ENCODE measurements around the gene RRP9.
A peak's percentile ranks its signal among the peaks of the same experiment; 100 is the strongest.

RRP9 gene

DNA sequence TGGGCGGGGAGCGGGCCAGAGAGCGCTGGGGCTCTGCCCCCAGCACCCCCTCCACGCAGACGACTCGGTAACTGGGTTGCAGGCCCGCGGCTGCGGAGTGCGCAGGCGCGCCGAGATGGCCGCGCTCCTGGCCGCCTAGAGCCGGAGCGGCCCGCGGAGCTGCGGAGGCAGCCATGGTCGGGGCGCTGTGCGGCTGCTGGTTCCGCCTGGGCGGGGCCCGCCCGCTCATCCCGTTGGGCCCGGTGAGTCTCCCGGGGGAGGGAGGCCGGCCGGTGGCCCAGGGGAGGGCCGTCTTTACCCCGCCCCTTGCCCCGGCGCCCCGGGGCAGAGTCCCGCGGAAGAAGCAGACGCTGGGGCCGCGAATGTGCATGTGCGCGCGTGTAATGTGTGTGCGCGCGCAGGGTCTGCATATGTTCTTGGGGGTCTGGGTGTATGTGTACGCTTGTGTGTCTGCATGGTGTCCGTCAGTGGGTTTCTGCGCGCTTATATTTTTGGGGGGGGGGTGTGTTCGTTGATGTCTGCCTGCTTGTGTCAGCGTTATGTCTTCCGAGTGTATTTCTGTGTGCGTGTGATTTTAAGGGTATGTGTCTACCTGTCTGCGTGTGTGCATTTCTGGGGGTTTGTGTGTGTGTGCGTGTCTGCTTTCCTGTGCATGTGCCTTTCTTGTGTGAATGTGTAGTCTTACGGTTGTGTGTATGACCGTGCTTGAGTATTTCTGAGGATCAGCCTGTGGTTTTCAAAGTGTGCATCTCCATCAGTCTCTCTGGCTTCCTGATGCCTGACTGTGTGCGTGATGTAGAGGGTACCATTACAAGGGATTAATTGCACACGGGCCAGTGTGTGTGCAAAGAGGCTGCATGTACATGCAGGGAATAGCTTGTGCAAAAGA is 33.5 kb upstream of the RRP9 start, which contains the start of gene ABHD14A:
Gene ABHD14A, plus strand, starts transcription at position 102 of the 889 bp plus-strand sequence. Its CDS starts 72 bp downstream, at position 174.
- DNase-seq = peak; percentile 68
- in situ Hi-C loops (cut with MboI; ENCODE audit: low pct_unique_long_range_greater_than_20kb, low sequenced_read_pairs) = no loop called here

DNA sequence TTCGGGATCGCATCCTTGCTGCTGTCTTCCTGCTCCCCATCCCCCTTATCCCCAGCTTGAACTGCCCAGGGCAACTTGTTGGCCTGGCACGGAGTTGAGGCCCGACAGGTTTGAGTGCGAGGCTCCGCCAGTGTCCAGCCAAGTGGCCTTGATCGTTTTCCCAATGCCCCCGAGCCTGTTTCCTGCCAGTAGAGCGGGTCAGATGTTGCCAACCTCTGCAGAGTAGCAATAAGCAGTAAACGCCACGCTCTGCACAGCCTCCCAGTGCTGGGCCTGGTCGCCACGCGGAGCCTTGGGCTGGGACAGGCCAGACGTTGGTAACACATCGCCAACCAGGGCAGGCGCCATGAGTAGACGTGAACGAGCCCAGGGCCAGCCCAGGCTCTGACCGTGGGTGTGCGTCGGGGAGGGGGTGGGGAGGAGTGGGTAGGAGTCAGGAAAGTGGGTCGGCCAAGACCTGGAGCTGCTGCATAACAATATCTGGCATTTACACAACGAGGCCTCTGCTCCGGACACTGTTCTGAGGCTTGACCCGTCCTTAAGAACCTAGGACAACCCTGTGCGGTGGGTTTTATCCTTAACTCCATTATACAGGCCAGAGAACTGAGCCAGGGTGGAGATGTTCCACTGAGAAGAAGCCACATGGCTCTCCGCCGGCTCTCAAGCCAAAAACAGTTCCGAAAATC is 32.7 kb upstream of the RRP9 start:
- no peak for DNase-seq
- in situ Hi-C loops (cut with MboI; ENCODE audit: low pct_unique_long_range_greater_than_20kb, low sequenced_read_pairs) = no loop called here

DNA sequence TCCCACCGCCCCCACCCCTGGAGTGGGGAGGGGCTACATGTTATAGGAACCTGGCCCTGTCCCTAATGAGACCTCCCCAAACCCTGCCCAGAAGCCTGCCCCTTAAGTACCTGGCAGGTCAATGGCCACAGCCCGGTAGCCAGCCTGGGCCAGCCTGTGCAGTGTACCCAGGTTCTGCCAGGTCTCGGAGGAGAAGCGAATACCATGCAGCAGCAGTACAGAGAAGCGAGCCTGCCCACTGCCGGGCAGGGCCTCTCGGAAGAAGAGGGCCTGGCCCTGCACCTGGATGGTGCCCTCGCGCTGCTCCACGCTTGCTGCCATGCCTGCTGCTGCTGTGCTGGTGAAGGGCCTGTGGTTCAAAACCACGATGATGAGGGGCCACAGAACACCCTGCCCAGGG is 29.6 kb upstream of the RRP9 start:
- in situ Hi-C loops (cut with MboI; ENCODE audit: low pct_unique_long_range_greater_than_20kb, low sequenced_read_pairs) = no loop called here
- DNase-seq = no peak

DNA sequence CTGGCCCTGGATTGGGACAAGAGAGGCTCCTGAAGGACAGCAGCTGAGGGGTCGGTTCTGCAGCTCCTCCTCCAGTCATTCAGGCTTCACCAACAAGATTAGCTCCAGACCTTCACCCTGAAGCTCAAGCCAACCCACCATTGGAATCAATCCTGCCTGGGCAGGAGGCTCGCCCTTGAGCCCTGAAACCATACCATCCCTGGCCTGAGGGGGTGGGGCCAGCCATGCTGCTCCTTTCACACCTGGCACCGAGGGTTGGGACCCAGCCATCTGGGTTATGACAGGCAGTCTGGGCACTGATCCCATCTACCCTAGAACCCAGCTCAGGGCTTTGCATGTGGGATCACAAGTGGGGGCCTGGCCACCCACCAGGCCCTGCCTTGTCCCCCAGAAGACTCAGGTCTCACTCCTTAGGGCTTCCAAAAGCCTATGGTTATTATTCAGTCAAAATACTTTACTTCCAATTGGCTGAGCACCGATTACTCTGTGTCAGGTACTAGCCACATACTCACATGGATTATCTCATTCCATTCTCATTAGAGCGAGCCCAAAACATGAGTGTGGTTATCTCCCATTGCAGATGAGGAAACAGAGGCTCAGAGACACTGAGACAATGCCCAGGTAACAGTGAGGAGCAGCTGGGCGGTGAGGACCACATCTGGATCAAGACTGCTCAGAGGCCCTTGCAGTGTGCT is 29.0 kb upstream of the RRP9 start:
- in situ Hi-C loops (cut with MboI; ENCODE audit: low pct_unique_long_range_greater_than_20kb, low sequenced_read_pairs) = no loop called here
- no peak for DNase-seq

DNA sequence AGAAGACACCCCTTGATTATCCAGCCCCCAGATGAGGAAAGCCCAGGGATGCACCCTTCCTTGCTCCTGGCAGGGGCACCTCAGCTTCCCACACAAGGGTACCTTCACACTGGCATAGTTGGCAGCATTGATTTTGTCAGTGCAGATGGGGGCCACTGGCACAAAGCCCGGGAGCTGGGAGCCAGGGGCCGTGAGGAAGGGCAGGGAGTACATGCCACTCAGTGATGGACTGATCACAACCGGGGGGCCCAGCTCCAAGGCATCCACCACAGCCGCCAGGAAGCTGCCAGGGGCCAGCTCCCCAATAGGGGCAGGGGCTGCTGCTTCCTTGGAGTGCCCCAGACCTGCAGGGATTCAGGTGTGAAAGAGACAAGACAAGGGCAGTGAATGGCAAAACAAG is 28.1 kb upstream of the RRP9 start:
- in situ Hi-C loops (cut with MboI; ENCODE audit: low pct_unique_long_range_greater_than_20kb, low sequenced_read_pairs) = no loop called here
- no peak for DNase-seq

DNA sequence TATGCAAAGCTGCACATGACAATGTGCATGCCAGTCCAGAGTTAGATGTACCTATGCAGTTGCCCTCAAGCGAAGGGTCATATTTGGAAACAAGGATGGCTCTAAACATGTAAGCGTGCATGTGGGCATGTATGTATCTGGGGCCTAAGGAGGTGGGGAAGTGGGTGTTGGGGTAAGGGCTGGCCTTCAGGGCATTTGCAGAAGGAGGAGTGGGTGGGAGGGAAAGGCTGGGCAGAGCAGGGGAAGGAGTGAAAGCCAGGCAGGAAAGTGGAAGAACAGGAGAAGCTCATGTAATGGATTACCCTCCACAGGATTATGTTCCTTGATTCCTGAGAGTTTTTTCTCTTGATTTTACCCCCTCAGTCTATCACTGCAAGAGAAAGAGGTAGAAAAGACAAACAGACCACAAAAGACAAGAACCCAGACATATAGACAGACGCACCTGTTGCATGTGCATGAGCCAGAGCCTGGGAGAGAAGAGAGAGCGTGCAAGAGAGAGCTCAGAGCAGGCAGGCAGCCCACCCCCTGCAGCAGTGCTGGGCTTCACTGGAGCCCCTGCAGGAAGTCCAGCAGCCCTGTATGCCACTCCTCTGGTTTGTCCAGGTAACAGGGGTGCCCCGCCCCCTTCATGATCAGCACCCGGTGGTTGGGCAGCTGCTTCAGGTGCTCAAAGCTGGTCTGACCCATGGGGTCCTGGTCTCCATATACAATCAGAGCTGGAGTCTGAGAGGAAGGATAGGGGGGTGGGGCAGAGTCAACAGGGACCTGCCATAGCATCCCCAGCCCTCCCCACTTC is 27.4 kb upstream of the RRP9 start:
- in situ Hi-C loops (cut with MboI; ENCODE audit: low pct_unique_long_range_greater_than_20kb, low sequenced_read_pairs) = no loop called here
- DNase-seq = no peak

DNA sequence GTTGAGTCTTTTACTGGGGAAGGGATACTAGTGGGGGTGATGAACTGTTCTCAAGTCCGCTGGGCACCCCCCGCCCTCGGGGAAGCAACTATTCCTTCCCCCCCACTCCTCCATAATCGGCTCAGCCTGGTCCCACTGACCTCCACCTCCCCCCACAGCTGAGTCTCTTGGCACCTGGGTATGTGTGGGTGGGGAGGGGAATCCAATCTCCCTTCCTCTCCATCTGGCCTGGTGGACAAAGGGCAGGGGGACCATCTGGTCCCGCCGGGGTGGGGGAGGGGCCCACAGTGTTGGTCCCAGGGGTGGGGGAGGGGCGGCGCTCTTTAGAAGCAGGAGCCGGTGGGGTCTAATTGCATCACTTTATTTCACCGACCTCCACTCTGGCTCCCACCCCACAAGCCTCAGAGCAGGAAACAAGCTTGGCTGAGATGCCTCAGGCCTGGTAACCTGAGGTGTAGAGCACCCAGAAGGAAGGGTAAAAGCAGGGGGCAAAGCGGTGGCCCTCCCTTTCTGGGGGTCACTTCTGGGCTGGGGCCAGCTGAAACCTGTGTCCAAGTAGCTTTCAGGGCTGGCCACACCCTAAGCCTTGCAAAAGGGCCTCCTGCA is 26.6 kb upstream of the RRP9 start:
- peak; percentile 40 for DNase-seq
- in situ Hi-C loops (cut with MboI; ENCODE audit: low pct_unique_long_range_greater_than_20kb, low sequenced_read_pairs) = no loop called here

DNA sequence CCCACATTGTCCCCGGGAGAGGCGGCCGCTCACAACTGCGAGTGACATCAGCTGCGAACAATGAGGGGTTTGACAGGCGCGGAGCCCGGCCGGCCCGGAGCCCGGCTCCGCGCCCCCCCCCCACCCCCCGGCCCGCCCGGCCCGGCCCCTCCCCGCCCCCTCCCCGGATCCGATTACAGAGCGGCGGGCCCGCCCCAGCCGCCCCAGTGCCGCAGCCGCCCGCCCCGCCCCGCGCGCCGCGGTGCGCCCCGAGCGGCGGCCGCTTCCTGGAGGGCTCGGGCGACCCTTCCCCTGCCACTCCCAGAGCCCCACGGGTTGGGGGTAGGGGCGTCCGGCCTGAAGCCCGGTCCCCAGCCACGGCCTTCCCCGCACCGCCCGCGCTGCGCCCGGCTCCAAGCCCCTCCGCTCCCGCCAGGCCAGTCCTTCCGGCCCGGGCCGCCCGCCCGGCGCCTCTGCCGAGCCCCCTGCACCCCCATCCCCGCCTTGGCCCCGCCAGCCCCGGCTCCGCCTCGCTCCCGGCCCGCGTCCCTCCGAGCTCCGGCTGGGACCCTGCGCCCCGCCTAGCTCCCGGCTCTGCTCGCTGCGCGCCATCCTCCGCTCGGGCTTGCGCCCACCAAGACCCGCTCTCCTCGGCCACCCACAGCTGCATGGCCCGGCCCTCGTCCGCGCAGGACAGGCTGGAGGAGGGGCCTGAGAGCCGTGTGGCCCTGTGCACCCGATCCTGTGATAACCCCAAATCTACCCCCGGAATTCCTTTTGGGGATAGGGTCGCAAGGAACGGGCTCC is 25.9 kb upstream of the RRP9 start, which contains the start of gene PCBP4:
Gene PCBP4, minus strand, starts transcription at position 71 of the 786 bp plus-strand sequence. CDS start 6,214 bp downstream, outside the sequence.
- DNase-seq = no peak
- in situ Hi-C loops (cut with MboI; ENCODE audit: low pct_unique_long_range_greater_than_20kb, low sequenced_read_pairs) = no loop called here

DNA sequence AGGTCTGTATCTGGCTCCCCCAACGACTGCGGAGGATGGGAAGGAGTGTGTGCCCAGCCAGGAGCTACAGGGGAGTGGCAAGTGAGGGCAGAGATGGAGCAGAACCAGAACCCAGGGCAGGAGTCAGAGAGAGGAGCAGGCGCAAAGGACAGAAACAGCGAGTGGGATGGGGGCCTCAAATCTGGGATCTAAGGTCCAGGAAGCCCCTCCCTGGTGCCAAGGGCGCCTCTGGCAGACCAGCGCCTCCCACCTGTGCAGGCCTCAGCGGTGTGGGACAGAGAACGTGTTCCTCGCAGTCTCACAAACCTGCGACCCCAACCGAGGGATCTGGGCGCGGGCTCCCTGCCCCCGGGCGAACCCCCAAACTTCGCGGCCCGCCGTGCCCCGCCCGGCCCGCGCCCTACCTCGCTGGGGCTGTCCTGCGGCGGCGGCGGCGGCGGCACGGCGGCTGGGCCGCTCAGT is 25.2 kb upstream of the RRP9 start:
- in situ Hi-C loops (cut with MboI; ENCODE audit: low pct_unique_long_range_greater_than_20kb, low sequenced_read_pairs) = no loop called here
- no peak for DNase-seq

DNA sequence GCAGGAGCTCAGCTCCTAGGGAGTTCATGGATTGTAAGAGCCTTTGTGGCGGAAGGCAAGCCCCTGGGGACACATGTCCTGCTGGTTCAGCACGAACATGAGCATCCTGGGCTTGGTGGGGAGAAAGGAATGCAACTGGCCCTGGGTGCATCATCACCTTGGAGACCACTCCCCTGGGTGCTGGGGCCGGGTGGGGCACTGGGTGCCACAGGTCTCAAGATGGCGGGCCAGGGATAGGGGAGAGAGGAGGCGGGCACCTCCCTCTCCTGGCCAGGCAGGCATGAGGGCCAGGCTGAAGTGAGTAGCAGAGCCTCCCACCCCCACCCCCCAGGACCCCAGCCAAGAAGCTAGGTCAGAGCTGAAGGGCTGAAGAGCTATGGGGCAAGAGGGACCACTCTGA is 24.8 kb upstream of the RRP9 start:
- no peak for DNase-seq
- in situ Hi-C loops (cut with MboI; ENCODE audit: low pct_unique_long_range_greater_than_20kb, low sequenced_read_pairs) = no loop called here

DNA sequence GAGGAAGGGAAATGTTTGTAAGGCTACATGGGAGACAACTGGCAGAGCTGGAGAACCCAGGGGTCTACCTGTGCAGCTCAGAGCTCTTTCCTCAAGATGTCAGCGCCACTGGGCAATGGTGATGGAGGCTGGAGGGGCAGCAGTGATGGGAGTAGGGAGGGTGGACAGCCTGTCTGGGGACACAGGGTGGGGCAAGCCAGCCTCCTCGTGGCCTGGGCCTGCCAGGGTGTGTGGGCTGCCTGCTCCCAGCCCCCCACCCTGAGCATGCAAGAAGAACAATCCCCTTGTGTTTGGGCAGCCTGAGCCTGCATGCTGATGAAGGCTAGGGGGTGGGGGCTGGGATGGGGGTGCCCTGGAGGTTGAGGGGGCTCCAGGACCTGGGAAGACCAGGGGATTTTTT is 24.3 kb upstream of the RRP9 start:
- no peak for DNase-seq
- in situ Hi-C loops (cut with MboI; ENCODE audit: low pct_unique_long_range_greater_than_20kb, low sequenced_read_pairs) = no loop called here

DNA sequence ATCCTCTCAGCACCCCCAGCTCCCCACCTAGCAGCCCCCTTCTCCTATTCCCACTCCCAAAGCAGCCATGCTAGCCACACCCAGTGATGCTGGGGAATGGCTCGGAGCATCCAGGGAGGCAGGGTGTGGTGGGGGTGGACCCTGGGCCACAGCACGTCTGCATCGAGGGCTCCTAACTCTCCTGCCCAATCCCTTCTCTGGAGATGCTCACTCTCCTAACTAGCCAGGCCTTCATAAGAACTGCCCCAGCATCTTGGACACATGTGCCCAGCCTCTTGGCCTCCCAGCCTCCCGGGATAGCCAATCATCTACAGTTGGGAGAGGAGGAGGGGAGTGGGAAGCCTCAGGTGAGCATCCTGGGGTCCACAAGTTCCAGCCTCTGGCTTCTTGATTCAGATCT is 22.8 kb upstream of the RRP9 start:
- in situ Hi-C loops (cut with MboI; ENCODE audit: low pct_unique_long_range_greater_than_20kb, low sequenced_read_pairs) = no loop called here
- DNase-seq = no peak

DNA sequence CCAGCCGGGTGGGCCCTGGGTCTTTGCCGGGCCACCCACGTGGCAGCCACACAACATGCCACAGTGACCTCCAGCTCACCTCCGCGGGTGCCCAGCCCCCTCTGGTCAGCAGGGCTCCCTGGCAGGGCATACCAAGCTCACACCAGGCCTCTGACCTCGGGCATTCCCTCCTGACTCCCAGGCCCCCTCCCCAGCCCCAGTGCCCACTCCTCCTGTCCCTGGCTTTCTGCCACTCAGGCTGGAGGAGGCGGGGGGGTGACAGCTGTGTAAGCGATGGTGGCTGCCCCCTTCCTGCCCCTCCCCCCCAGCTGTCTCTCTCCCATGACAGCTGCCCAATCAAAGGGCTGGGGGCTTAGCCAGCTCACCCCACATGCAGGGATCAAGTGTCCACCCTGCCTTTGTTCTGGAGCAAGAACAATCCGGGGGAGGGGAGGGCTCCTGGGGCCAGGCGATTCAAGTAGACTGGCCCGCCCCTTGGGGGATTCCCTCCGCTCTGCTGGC is 22.3 kb upstream of the RRP9 start:
- no peak for DNase-seq
- in situ Hi-C loops (cut with MboI; ENCODE audit: low pct_unique_long_range_greater_than_20kb, low sequenced_read_pairs) = no loop called here

DNA sequence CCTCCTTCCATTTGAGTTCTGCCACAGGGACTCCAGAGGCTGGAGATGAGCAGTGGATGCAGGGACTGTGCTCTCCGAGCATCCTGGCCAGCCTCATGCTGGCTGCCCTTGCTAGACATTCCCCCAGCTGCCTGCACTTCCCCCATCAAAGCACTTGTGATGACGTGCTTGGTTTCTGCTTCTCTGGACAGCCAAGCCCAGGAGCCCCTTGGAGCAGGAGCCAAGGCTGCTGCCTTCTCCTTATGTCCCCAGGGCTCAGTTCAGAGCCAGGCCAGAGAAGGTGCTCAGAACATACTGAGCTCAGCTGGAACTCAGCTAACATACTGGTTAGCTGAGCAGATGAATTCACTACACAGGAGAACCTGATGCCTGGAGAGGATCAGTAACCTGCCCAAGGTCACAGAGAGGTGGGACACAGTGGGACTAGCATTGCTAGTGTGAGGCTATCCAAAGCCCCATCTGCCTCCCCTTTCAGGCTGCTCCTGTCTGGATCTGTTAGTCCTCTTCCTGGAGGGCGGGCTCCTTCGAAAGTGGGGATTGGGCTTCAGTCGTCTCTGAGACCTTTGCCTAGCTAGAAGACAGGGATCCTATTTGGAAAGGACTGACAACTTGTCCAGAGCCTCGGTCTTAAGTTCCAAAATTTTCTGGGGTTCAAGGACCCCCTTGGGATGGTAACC is 21.3 kb upstream of the RRP9 start:
- no peak for DNase-seq
- in situ Hi-C loops (cut with MboI; ENCODE audit: low pct_unique_long_range_greater_than_20kb, low sequenced_read_pairs) = no loop called here

DNA sequence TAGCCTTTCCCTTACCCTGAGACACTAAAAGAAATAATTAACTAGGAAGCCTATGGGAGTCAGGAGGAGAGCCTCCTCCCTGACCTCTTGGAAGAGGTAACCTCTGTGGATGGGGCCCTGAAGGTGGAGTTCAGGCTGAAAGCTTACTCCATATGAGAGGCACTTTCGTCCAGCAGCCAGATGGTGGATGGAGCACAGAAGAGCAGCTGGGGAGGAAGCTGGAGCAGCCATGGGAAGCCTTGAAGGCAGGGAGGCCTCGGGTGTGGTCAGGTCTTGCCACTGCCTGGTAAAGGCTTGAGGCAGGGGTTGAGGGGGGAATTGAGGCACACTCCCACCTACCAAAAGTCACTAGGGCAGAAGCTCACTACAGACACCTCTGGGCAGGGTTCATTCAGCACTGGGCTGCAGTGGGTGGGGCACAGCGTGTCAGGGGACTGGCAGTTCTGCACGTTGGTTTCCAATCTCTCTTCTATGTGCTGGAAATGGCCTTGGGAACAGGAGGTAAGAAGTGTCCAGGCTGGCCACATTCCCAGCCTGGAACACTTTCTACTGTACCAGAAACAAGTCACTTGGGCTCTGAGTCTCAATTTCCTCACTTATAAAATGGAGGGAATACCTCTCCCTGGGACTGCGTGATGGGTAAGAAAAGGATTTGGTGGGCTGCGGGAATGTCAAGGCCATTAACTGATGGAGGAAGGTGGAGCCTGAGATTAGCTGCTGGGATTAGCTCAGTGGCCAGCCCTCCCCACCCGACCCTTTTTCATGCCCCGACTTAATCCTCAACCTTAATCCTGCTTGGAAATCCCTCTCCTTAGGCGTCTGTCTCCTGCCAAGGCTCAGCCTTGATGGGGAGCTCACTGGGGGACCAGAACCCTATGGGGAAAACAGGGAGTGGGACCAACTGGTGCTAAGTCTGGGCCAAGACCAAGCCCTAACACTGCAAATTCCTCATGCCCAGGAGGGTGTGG is 20.2 kb upstream of the RRP9 start:
- no peak for DNase-seq
- in situ Hi-C loops (cut with MboI; ENCODE audit: low pct_unique_long_range_greater_than_20kb, low sequenced_read_pairs) = no loop called here

DNA sequence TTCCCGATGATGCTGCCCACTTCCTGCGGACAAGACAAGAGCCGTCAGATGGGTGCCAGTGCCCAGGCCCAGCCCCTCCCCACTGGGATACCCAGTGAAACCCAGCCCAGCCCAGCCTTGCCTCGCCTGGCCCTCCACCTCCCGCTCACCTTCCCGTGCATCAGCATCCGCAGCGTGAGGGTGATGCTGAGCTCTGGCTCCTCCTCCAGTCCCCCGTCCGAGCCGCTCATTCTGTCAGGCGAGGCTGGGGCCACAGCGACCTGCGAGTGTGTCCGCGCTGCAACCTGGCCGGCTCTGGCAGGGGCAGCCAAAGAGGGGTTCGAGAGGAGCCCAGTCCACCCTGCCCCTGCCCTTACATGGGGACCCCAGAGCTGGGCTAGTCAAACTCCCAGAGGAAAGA is 19.3 kb upstream of the RRP9 start:
- in situ Hi-C loops (cut with MboI; ENCODE audit: low pct_unique_long_range_greater_than_20kb, low sequenced_read_pairs) = no loop called here
- no peak for DNase-seq

All from KBM-7 (cell line).